GM18873 (cell line): ENCODE results near the gene IL10.

Source experiments
- ATAC-seq: cut with Tn5 transposase; IDR thresholded peaks from one replicate; pipeline ENCODE4 v1.9.1; 2021; ENCODE audit warnings: mild to moderate bottlenecking, moderate library complexity, moderate number of reproducible peaks; ENCODE audit not compliant: unreplicated experiment, low FRiP score

Gene IL10

GRCh38 chr1:206738370-206739366 lies 33.6 kb downstream of the IL10 start:
- ATAC-seq, result no peak

- no peak for ATAC-seq
Measured at GRCh38 chr1:206737729-206738201, 34.5 kb downstream of the IL10 start.

GRCh38 chr1:206736878-206737728 lies 35.2 kb downstream of the IL10 start:
- no peak for ATAC-seq

GRCh38 chr1:206735553-206736031 lies 36.7 kb downstream of the IL10 start:
- no peak for ATAC-seq

- no peak for ATAC-seq
Measured at GRCh38 chr1:206734499-206735142, 37.7 kb downstream of the IL10 start.

DNA sequence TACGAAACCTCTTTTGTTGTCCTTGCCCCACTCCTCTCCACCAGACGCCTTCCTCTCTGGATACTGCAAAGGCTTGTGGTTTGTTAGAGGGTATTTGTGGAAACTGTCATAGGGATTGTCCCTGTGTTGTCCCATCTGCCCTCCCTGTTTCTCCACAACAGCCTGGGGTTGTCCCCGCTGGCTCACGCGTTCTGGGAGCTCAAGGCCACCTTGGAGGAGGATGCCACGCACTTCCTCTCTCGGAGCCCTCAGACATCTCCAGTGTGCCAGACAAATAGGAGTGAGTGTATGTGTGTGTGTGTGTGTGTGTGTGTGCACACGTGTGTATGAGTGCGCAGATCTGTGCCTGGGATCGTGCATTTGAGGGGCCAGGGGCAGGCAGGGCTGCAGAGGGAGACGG lies 39.3 kb downstream of the IL10 start:
- ATAC-seq, result no peak

- ATAC-seq, result no peak
Measured at GRCh38 chr1:206732508-206732907, 39.8 kb downstream of the IL10 start.

DNA sequence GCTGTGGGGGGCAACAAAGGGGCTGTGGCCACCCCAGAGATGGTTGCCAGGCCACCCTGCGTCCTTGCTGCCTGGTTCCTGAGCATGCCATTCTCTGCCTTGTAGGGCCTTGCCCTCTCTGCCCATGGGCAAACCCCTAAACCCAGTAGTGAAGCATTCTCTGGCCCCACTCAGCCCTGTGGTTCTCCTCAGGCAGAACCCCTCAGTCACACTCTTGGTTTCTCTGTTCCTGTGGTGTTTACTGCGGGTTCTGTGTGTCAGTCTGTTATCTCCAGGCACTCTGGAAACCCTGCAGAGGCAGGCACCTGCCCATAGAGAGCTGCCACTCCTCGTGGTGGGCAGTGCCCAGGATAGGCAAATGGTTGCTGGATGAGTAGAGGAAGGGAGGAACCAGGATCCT lies 42.8 kb downstream of the IL10 start:
- no peak for ATAC-seq

- no peak for ATAC-seq
Measured at GRCh38 chr1:206729050-206729449, 43.2 kb downstream of the IL10 start.

- ATAC-seq, result no peak
Measured at GRCh38 chr1:206728697-206728987, 43.7 kb downstream of the IL10 start.

DNA sequence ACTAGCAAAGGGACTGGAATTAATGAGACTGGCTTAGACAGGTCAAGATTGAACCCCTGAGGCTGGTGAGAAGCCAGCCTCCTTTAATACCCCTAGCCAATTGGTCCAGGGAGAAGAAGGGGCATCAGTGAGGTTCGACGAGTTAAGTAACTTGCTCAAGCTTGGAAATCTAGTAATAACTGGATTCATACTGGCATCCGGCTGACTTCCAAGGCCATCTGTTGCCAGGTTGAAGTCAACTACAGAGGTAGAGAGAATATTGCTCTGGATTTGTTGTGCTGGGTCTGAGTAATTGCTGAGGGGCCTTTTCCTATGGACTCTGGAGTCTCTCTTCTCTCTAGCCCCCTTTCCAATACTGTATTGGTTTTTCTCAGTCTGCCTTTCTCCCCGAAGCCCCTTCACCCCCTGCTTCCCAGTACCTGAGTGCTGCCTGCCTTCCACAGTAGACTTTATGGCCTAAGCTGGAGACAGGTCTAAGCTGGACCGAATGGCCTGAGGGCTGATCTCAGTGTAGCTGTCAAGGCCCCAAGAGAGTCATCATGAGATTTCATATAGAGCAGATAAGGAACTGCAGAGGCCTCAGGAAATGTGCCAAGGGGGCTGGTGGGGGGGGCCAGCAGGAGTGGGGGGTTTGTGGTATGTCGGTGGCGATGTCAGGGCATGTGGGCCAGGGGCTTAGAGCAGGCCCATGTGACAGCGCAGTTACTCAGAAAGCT lies 44.2 kb downstream of the IL10 start:
- ATAC-seq, result no peak

DNA sequence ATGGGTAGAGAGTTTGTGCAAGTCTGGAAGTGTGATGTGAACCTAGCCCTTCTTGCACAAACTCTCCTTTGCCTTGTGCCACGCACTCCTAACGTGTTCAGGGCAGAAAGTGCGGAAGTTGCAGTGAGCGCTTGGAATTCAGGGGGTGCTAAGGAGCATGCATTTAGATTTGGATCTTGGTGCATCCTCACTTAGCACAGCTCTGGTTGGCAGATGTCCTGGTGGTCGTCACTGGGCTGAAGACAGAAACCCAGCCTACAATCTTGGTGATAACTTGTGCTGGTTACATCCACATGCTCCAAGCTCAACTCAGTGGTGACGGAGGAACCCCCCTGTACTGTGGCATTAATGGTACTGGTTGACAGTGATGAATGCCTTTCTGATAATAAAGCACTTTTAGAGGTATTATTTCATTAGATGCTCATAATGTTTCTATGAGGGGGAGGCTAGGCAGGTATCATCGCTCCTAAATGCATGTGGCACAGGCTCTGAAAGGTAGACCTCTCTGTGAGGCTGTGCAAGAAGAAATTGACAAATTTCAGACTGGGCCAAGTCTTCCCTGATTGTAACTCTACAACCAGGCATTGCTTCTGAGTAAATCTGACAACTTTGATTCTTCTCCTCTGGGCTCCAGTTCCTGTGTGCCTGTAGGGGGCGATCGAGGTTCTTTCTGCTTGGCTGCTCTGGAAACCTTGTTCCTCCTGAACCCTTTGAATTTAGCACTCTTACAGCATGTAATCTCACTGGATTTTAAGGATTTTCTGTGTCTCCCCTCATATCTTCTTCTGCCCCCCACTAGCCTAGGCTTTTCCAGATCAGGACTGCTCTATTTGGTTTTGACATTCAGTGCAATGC lies 47.0 kb downstream of the IL10 start:
- no peak for ATAC-seq

DNA sequence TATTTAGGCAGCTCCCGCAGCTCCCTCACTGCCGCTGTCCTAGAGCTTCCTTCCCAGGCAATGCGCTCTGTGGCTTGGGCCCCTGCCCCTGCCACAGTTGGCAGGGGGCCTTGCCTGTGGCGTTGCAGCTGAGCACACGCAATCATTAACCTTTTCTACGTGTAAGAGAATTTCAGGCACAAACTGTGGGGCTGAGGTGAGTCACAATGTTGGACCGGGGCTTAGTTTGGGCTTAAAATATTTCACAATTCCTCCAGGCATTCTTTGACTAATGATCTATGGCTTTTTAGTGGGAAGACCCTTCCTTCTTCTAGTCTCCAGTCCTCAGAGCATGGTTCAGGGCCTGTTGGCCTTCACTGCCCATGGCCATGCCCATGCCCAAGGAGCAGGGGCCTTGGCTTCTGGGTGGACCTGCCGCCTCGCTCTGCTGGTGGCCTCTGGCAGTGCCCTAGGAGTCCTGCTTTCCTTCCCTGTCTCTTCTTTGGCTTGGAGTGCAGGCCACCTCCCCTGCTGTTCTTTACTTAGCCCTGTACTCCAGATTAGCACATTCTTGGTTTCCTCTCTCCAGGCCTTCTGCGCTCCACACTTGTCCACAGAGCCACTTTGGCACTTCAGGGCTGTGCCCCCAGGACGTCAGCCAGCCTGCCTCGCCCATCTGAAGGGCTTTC lies 48.4 kb downstream of the IL10 start:
- ATAC-seq, result no peak

GRCh38 chr1:206723462-206723804 lies 48.9 kb downstream of the IL10 start:
- no peak for ATAC-seq

- no peak for ATAC-seq
Measured at GRCh38 chr1:206722751-206723461, 49.4 kb downstream of the IL10 start.

- no peak for ATAC-seq
Measured at GRCh38 chr1:206721454-206721853, 50.8 kb downstream of the IL10 start.

GRCh38 chr1:206719169-206719839 lies 53.0 kb downstream of the IL10 start:
- no peak for ATAC-seq

GRCh38 chr1:206717674-206717989 lies 54.7 kb downstream of the IL10 start:
- no peak for ATAC-seq
